A673 (cell line): Measurements from ENCODE around the gene OR2V1. TPM values are rescaled to one million over a fixed set of nuclear protein-coding genes. Genes with fewer than 3 reads are reported as not detected.

Source experiments
- BruUV-seq: library from RNA; stranded (reverse); fragments of 400-500 nt; replicated peaks from 2 replicates; lab custom pipeline; 2021; lab: Mats Ljungman, UMichigan
- CTCF ChIA-PET: fragments of 300-600 bp; sonication (Branson Sonifier 250); formaldehyde crosslinking; loops from one replicate; lab custom pipeline; 2022; ENCODE audit warnings: antibody characterized with exemption; lab: Charles Lee
- POLR2A ChIA-PET: fragments of 300-600 bp; sonication (Branson Sonifier 250); formaldehyde crosslinking; loops from one replicate; lab custom pipeline; 2022; ENCODE audit warnings: antibody characterized with exemption; ENCODE audit not compliant: low non-redundant PET; lab: Charles Lee
- DNase-seq: peaks from one replicate; pipeline ENCODE4 v3.0.0-alpha.2; 2015; ENCODE audit warnings: low spot score
- H3K27ac ChIP-seq: fragments of 200-600 bp; sonication (generic); 2 replicates; pipeline ENCODE4 v1.5.1; 2016; ENCODE audit warnings: mixed run types, low read depth, mild to moderate bottlenecking, mixed read lengths, antibody characterized with exemption, low read length; ENCODE audit not compliant: poor library complexity, severe bottlenecking
- H3K27me3 ChIP-seq: fragments of 200-600 bp; sonication (generic); replicated peaks from 2 replicates; pipeline ENCODE4 v1.6.1; 2017; ENCODE audit warnings: mixed run types, low read depth, mild to moderate bottlenecking, mixed read lengths, antibody characterized with exemption, low read length; ENCODE audit not compliant: insufficient read depth, poor library complexity
- H3K36me3 ChIP-seq: fragments of 200-600 bp; sonication (generic); 2 replicates; pipeline ENCODE4 v1.6.1; 2016; ENCODE audit warnings: mixed run types, mild to moderate bottlenecking, mixed read lengths, antibody characterized with exemption, low read length; ENCODE audit not compliant: insufficient read depth, poor library complexity, severe bottlenecking
- H3K4me1 ChIP-seq: fragments of 200-600 bp; sonication (generic); 2 replicates; pipeline ENCODE4 v1.6.1; 2017; ENCODE audit warnings: mixed run types, mild to moderate bottlenecking, mixed read lengths, antibody characterized with exemption, low read length; ENCODE audit not compliant: insufficient read depth, poor library complexity, severe bottlenecking
- H3K4me3 ChIP-seq: fragments of 200-600 bp; sonication (generic); 2 replicates; pipeline ENCODE4 v1.5.1; 2016; ENCODE audit warnings: low read depth, mixed run types, mild to moderate bottlenecking, mixed read lengths, low read length; ENCODE audit not compliant: poor library complexity, severe bottlenecking
- H3K9me3 ChIP-seq: fragments of 200-600 bp; sonication (generic); 2 replicates; pipeline ENCODE4 v1.6.1; 2016; ENCODE audit warnings: mixed run types, low read depth, mild to moderate bottlenecking, mixed read lengths, antibody characterized with exemption, low read length; ENCODE audit not compliant: poor library complexity, severe bottlenecking
- CTCF ChIP-seq: fragments of 300-800, 200-600 bp; sonication (generic); conservative IDR thresholded peaks from 2 replicates; pipeline ENCODE4 v1.5.1; 2017; ENCODE audit warnings: low read depth, mild to moderate bottlenecking, antibody characterized with exemption, low read length, moderate library complexity, mixed read lengths
- EZH2 ChIP-seq: fragments of 200-600 bp; sonication (generic); IDR thresholded peaks from 2 replicates; pipeline ENCODE4 v1.6.1; 2017; ENCODE audit warnings: borderline replicate concordance, low read depth, mild to moderate bottlenecking, mixed read lengths, antibody characterized with exemption, low read length; ENCODE audit not compliant: poor library complexity, severe bottlenecking
- intact Hi-C: fragments of 100-400 bp; cut with micrococcal nuclease; formaldehyde crosslinking; loops from one replicate; pipeline ENCODE4 v1.10.0; 2022; ENCODE audit not compliant: unreplicated experiment
- total RNA-seq: library from RNA; stranded (reverse); gene quantifications from 2 replicates; pipeline ENCODE4 v1.2.3, GENCODE V29; 2021

The OR2V1 gene
- total RNA-seq, 1 experiment from 2014 or later: not detected

DNA sequence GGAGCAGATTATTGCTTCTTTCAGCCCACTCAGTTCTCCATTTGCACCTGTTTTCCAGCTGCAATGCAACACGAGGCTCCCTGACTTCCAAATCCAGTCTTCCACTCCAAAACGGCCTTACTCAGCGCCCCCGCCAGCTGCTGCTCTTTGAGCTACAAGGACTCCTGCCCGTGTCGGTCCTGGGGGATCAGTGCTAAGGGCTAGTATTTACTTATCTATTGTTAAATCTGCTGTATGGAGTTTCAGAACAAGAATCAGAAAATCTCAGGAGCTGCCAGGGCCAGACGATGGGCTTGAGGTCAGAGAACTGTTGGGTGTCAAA, 44.1 kb downstream of the OR2V1 start:
- BruUV-seq: no TSS peak
- Histone ChIP-seq H3K4me1 (no peaks in the 10 kb centered on the region), H3K9me3 (no peaks in the 10 kb centered on the region), H3K27me3 (peaks cover 34% of the 10 kb centered on the region), H3K27ac (no peak overlapping the region), H3K36me3 (no peaks in the 10 kb centered on the region), H3K4me3 (no peak overlapping the region)
- intact Hi-C loops: no loop called here
- ChIA-PET CTCF (no interaction called here), POLR2A (no interaction called here)
- TF ChIP-seq CTCF: no peak
- no peak for TF ChIP-seq EZH2
- DNase-seq: no peak

GRCh38 chr5:181086026-181086883, 44.7 kb downstream of the OR2V1 start:
- no peak overlapping the region for H3K4me3 ChIP-seq
- H3K27ac ChIP-seq: no peak overlapping the region
- TF ChIP-seq CTCF (no peak), EZH2 (no peak)
- peaks cover 40% of the 10 kb centered on the region for H3K27me3 ChIP-seq
- no peaks in the 10 kb centered on the region for H3K4me1 ChIP-seq
- DNase-seq: no peak
- H3K36me3 ChIP-seq: no peaks in the 10 kb centered on the region
- no TSS peak for BruUV-seq
- no peaks in the 10 kb centered on the region for H3K9me3 ChIP-seq
- POLR2A ChIA-PET: no interaction called here
- CTCF ChIA-PET: no interaction called here
- intact Hi-C loops: no loop called here

DNA sequence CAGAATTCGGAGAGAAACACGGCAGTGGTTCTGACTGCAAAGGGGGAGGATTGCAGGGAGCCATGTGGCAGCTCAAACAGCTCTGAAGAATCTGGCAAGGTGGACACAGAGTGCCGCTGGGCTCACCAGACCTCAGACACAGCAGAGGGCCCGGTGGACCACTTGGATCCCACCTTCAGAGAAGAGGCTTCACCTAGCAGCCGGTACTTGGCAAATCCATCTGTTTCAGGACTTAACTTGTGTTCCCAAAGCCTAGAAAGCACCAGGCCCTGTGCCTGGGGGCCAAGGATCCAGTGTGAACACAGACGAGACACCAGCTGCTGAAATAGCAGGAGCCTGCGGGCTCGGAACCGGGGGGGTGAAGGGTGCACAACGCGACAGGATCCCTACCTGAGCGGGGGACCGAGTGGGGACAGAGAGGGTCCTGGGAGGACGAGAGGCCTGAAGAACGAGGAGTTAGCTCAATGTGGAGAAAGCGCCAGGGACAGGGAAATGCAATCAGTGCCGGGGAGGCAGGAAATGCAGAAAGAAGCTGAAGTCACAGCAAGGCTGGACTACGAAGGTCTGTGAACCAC, 46.3 kb downstream of the OR2V1 start:
- H3K4me1 ChIP-seq: no peaks in the 10 kb centered on the region
- no peak overlapping the region for H3K4me3 ChIP-seq
- no peak overlapping the region for H3K27ac ChIP-seq
- no peaks in the 10 kb centered on the region for H3K9me3 ChIP-seq
- H3K27me3 ChIP-seq: peaks cover 44% of the 10 kb centered on the region
- POLR2A ChIA-PET: no interaction called here
- no TSS peak for BruUV-seq
- H3K36me3 ChIP-seq: no peaks in the 10 kb centered on the region
- no peak for TF ChIP-seq EZH2
- no peak for TF ChIP-seq CTCF
- intact Hi-C loops: no loop called here
- CTCF ChIA-PET: no interaction called here
- no peak for DNase-seq
